ENCODE measurements around the gene CENPO. TPM values are rescaled to one million over a fixed set of nuclear protein-coding genes. Genes with fewer than 3 reads are reported as not detected.

The CENPO gene
- 33.2 and 35.5 TPM in 2 replicates for total RNA-seq (2014; rRNA removed; shearing (Covaris generic))

GRCh38 chr2:24792874-24793760 lies at the start of gene CENPO, which contains the start of gene PTRHD1:
CENPO (plus strand) TSS chr2:24793425; CDS start chr2:24793920, 495 bp downstream.
PTRHD1 (minus strand) TSS chr2:24793391; CDS start chr2:24793377, 14 bp downstream.

Other genes starting within 250 kb of the CENPO start
- 52.3 and 56.4 TPM in 2 replicates for gene PTRHD1, start within 50 bp of the CENPO start, total RNA-seq (2014; rRNA removed; shearing (Covaris generic))
- gene ADCY3, start 126.8 kb downstream of the CENPO start, total RNA-seq (2014; rRNA removed; shearing (Covaris generic)) = 41.5 and 43.6 TPM in 2 replicates
- 1.9 and 2.3 TPM in 2 replicates for gene DNAJC27, start 178.5 kb downstream of the CENPO start, total RNA-seq (2014; rRNA removed; shearing (Covaris generic))
- gene EFR3B, start 248.7 kb downstream of the CENPO start, total RNA-seq (2014; rRNA removed; shearing (Covaris generic)) = 0.45 and 0.66 TPM in 2 replicates

Measured in A375 (cell line).